Lower leg skin (tissue), 3 donors: Measurements from ENCODE around the gene TRIO.

Source experiments
- POLR2A ChIP-seq, 2 donors: fragments of 450-650 bp; IDR thresholded peaks; one replicate each; pipeline ENCODE4 v1.6.1; 2016 to 2017; ENCODE audit warnings: antibody characterized with exemption in 2 of 2, mild to moderate bottlenecking in 1 of 2, moderate library complexity in 1 of 2
- TF ChIP-seq, protein P1 (sequence below), 3 donors: fragments of 450-650 bp; IDR thresholded peaks; one replicate each; pipeline ENCODE4 v1.5.1; 2016; ENCODE audit warnings: antibody characterized with exemption in 3 of 3, mild to moderate bottlenecking in 3 of 3, moderate library complexity in 2 of 3

DNA sequence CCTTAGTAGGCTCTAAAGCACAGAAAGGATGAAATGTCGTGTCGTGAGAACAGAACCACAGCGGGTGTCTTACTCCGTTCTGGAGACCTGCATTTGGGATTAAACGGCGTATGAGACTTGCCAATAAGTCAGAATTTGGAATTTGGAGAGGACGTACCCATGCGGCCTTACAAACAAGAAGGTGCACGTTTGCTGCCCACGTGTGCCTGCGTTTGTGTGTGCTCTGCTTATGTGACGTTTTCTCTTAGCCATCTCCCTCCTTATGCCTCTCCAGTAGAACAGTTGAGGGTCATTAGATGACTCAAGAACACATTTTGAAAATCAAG, 266.9 kb downstream of the TRIO start:
- TF ChIP-seq, protein P1, sequence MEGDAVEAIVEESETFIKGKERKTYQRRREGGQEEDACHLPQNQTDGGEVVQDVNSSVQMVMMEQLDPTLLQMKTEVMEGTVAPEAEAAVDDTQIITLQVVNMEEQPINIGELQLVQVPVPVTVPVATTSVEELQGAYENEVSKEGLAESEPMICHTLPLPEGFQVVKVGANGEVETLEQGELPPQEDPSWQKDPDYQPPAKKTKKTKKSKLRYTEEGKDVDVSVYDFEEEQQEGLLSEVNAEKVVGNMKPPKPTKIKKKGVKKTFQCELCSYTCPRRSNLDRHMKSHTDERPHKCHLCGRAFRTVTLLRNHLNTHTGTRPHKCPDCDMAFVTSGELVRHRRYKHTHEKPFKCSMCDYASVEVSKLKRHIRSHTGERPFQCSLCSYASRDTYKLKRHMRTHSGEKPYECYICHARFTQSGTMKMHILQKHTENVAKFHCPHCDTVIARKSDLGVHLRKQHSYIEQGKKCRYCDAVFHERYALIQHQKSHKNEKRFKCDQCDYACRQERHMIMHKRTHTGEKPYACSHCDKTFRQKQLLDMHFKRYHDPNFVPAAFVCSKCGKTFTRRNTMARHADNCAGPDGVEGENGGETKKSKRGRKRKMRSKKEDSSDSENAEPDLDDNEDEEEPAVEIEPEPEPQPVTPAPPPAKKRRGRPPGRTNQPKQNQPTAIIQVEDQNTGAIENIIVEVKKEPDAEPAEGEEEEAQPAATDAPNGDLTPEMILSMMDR (IDR thresholded peaks at IDR 0.05), result no peak
- TF ChIP-seq POLR2A (IDR thresholded peaks at IDR 0.05), result no peak
